Activated B cell treated with CpG ODN at 0.5 μM for 24 hours (primary cell): ENCODE data around the gene LIN54. TPM values are rescaled to one million over a fixed set of nuclear protein-coding genes. Genes with fewer than 3 reads are reported as not detected.

ENCODE experiments used
- ATAC-seq: fragments of 200-7000 bp; cut with Tn5 transposase; one replicate; pipeline ENCODE4 v1.10.0; 2021; ENCODE audit warnings: low read depth, mild to moderate bottlenecking, moderate library complexity
- CTCF ChIA-PET: fragments of 350-600 bp; sonication (Branson Sonifier 250); formaldehyde crosslinking; loops from one replicate; lab custom pipeline; 2021; ENCODE audit warnings: antibody characterized with exemption; lab: Charles Lee
- POLR2A ChIA-PET: fragments of 350-600 bp; sonication (Branson Sonifier 250); formaldehyde crosslinking; loops from one replicate; lab custom pipeline; 2021; ENCODE audit warnings: antibody characterized with exemption; lab: Charles Lee
- DNase-seq: peaks from one replicate; pipeline ENCODE4 v3.0.0; 2022
- H3K27ac Mint-ChIP-seq: one replicate; pipeline ENCODE4 v1.8.0; 2020; ENCODE audit warnings: mixed read lengths
- H3K27me3 Mint-ChIP-seq: one replicate; pipeline ENCODE4 v1.8.0; 2021; ENCODE audit warnings: mixed read lengths
- H3K36me3 Mint-ChIP-seq: one replicate; pipeline ENCODE4 v1.8.0; 2021; ENCODE audit warnings: low read depth, mixed read lengths
- H3K4me1 Mint-ChIP-seq: one replicate; pipeline ENCODE4 v1.8.0; 2021; ENCODE audit warnings: mixed read lengths
- H3K4me3 Mint-ChIP-seq: one replicate; pipeline ENCODE4 v1.8.0; 2020; ENCODE audit warnings: mild to moderate bottlenecking, mixed read lengths
- H3K9me3 Mint-ChIP-seq: one replicate; pipeline ENCODE4 v1.8.0; 2020; ENCODE audit warnings: mixed read lengths
- intact Hi-C: fragments of 100-400 bp; cut with micrococcal nuclease; formaldehyde crosslinking; loops from one replicate; pipeline ENCODE4 v1.15.1; 2024
- total RNA-seq: library from RNA; stranded (reverse); gene quantifications from 2 replicates; pipeline ENCODE4 v1.2.3, GENCODE V29; 2022
- TF ChIP-seq, protein P1 (sequence below): fragments of 200-600 bp; IDR thresholded peaks from one replicate; pipeline ENCODE4 v1.8.0; 2022; ENCODE audit warnings: antibody characterized with exemption, mild to moderate bottlenecking

Gene LIN54
- total RNA-seq, 1 donor from 2014 or later, result 12.1 TPM

DNA sequence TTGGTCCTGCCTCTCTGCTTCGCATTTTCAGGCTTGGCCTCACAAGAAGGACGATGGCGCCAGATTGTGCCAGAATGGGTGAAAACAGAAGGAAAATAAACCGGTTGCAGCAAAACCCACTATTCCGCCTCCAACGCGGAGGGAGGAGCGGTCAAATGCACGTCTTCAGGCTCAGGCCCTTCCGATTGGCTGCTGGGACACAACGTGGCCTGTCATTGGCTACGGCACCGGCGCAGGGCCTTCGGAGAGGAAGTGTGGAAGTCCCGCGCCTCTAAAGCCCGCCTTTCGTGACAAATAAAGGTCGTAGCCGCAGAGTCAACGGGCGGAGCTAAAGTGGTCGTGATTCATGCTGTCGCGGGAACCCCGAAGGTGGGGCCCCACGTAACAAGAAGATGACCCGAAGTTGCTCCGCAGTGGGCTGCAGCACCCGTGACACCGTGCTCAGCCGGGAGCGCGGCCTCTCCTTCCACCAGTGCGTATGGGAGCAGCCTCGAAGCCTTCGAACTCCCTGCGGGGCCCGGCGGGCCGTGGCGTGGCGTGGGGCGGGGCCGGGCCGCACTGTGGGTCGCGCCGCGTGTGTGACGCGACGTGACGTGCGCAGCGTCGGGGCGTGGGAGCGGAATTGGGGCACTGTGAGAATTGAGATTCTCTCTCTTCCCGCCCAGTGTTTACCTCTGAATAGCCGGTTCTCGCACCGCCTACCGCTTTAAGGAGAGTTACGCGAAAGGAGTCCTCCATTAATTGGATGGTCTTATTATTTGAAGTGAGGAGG is 110.0 kb downstream of the LIN54 start, which contains the start of gene THAP9:
TSS of gene THAP9 (plus strand) at position 325 of the 772 bp plus-strand sequence. CDS start at position 393, 68 bp downstream.
- Mint-ChIP-seq H3K27me3 (no peaks in the 10 kb centered on the region), H3K9me3 (no peaks in the 10 kb centered on the region), H3K4me1 (peaks cover 20% of the 10 kb centered on the region), H3K36me3 (peaks cover 18% of the 10 kb centered on the region), H3K4me3 (no peak within 1 kb of the TSS), H3K27ac (no peak within 1 kb of the TSS)
- DNase-seq (peak; percentile 92), ATAC-seq (peak; percentile 90)
- intact Hi-C loops, result loop anchor here (1.0 to 2.0 kb wide), 10 partner anchors 9 to 584 kb away; partner anchors contain the start of genes ABRAXAS1, COPS4, COQ2 and HELQ
- POLR2A ChIA-PET, result interaction anchor here (0.6 to 3.0 kb wide), 11 partner anchors 10 to 555 kb away, joined by 3 to 33 read pairs (median 7); partner anchors contain the start of genes COPS4, COQ2, HELQ and HNRNPD
- TF ChIP-seq, protein P1, sequence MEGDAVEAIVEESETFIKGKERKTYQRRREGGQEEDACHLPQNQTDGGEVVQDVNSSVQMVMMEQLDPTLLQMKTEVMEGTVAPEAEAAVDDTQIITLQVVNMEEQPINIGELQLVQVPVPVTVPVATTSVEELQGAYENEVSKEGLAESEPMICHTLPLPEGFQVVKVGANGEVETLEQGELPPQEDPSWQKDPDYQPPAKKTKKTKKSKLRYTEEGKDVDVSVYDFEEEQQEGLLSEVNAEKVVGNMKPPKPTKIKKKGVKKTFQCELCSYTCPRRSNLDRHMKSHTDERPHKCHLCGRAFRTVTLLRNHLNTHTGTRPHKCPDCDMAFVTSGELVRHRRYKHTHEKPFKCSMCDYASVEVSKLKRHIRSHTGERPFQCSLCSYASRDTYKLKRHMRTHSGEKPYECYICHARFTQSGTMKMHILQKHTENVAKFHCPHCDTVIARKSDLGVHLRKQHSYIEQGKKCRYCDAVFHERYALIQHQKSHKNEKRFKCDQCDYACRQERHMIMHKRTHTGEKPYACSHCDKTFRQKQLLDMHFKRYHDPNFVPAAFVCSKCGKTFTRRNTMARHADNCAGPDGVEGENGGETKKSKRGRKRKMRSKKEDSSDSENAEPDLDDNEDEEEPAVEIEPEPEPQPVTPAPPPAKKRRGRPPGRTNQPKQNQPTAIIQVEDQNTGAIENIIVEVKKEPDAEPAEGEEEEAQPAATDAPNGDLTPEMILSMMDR, result no peak
- CTCF ChIA-PET, result interaction anchor here (1.3 kb wide), 1 partner anchor 11 kb away, joined by 4 read pairs; no protein-coding TSS in a partner anchor

DNA sequence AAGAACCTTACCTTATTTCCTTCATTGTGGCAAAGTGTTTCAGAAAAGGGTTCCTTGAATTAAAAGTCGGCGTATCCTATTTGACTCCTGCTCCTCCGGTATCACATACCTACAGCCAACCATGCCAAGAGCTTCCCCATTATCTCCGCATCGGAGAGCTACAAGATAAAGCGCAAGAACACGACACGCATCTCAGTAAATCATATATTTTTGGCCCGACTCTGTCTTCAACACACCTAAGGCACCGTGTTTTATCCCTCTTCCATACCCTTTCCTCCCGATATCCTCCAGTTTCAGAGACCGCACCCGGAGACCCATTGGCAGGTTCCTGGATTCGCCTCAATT is 110.6 kb downstream of the LIN54 start:
- ChIA-PET POLR2A (interaction anchor here (1.0 to 3.0 kb wide), 10 partner anchors 9 to 555 kb away, joined by 3 to 33 read pairs (median 8); partner anchors contain the start of genes COPS4, COQ2, HELQ and HNRNPD), CTCF (interaction anchor here (1.3 kb wide), 1 partner anchor 11 kb away, joined by 4 read pairs; no protein-coding TSS in a partner anchor)
- no peak overlapping the region for H3K27ac Mint-ChIP-seq
- no peak for DNase-seq
- H3K4me1 Mint-ChIP-seq, result peaks cover 15% of the 10 kb centered on the region
- peaks cover 22% of the 10 kb centered on the region for H3K36me3 Mint-ChIP-seq
- H3K4me3 Mint-ChIP-seq, result no peak overlapping the region
- intact Hi-C loops, result loop anchor here (1.0 to 2.0 kb wide), 8 partner anchors 9 to 585 kb away; partner anchors contain the start of genes ABRAXAS1, COPS4, COQ2 and HELQ
- ATAC-seq, result peak; percentile 12
- H3K9me3 Mint-ChIP-seq, result no peaks in the 10 kb centered on the region
- TF ChIP-seq, protein P1, result no peak
- H3K27me3 Mint-ChIP-seq, result no peaks in the 10 kb centered on the region

DNA sequence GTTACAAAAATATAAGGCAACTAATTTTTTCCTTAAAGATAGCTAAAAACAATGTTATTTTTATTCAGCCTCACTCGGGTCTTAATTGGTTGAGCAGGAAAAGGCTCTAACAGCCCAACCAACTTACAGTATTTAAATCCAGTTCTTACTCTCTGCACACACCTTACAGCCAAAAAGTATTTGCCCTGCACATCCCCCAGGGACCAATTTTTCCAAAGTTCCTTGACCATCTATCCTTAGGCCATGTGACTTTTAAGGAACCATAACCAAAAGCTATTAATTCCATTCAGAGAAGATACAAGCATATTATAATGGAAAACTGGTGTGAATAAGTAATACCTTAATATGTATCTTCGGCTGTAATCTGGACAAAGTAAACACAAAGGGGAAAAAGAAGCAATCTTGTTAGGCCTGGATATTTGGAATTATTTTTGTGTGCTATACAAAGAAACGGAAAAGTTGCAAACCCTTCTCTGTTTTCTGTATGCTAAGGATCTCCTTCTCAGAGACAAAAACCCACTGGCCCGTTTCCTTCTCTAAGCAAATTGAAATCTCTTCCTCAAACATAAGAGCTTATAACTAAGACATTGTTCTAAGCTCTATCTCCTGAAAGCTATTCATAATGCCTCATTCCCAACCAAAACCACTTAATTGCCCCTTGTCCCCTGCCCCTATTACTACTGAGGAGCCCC is 111.1 kb downstream of the LIN54 start:
- Mint-ChIP-seq H3K27me3 (no peaks in the 10 kb centered on the region), H3K27ac (no peak overlapping the region), H3K4me1 (peaks cover 15% of the 10 kb centered on the region), H3K4me3 (no peak overlapping the region), H3K36me3 (peaks cover 27% of the 10 kb centered on the region), H3K9me3 (no peaks in the 10 kb centered on the region)
- DNase-seq (no peak), ATAC-seq (no peak)
- CTCF ChIA-PET, result interaction anchor here (1.3 kb wide), 1 partner anchor 10 kb away, joined by 4 read pairs; no protein-coding TSS in a partner anchor
- intact Hi-C loops, result loop anchor here (1.0 to 10.0 kb wide), 9 partner anchors 8 to 615 kb away; partner anchors contain the start of genes ABRAXAS1, COPS4, COQ2 and HELQ
- POLR2A ChIA-PET, result interaction anchor here (0.6 to 3.0 kb wide), 10 partner anchors 9 to 556 kb away, joined by 4 to 33 read pairs (median 8); partner anchors contain the start of genes COPS4, COQ2, HELQ and HNRNPD
- TF ChIP-seq, protein P1, result no peak

DNA sequence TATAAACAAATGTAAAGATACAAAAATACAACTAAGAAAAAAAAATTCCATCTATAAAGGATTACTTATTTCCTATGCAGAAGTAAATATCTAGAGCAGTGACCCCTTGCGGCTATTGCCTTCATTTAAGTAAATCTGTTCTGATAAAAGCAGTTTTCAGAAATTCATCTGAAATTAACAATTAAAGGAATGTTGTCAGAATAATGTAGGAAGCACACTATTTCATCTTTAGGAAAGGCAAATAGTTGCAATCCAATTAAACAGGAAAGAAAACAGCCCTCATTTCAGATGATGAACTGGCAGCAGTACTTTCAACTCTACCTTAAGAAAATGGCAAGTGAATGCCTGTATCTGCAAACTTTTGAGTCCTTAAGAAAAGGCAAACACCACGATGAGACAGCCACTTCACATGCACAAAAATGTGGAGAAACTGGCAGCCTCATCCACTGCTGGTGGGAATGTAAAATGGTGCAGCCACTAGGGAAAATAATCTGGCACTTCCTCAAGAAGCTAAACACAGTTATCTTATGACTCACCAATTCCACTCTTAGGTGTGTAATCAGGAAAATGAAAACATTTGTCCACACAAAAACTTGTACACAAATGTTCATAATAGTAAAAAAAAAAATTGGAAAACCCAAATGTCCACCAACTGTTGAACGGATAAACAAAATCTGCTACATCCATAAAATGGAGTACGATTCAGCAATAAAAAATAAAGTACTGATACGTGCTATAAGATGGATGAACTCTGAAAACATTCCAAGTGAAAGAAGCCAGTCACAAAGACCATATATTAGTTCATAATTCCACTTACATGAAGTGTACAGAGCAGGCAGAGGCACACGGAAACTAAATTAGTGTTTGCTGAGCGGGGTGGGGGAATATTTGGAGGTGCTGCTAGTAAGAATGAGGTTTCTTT is 112.0 kb downstream of the LIN54 start:
- no peaks in the 10 kb centered on the region for H3K27me3 Mint-ChIP-seq
- peaks cover 13% of the 10 kb centered on the region for H3K4me1 Mint-ChIP-seq
- ChIA-PET POLR2A (interaction anchor here (2.3 to 3.0 kb wide), 4 partner anchors 8 to 524 kb away, joined by 7 to 33 read pairs (median 30); partner anchors contain the start of genes COPS4, HNRNPD, LIN54 and SEC31A), CTCF (no interaction called here)
- intact Hi-C loops, result loop anchor here (10.0 kb wide), 1 partner anchor 614 kb away; no protein-coding TSS in a partner anchor
- ATAC-seq, result no peak
- TF ChIP-seq, protein P1, result no peak
- no peak for DNase-seq
- H3K4me3 Mint-ChIP-seq, result no peak overlapping the region
- H3K9me3 Mint-ChIP-seq, result no peaks in the 10 kb centered on the region
- peaks cover 35% of the 10 kb centered on the region for H3K36me3 Mint-ChIP-seq
- peak overlapping the region; percentile 61 for H3K27ac Mint-ChIP-seq
